SU-DHL-6 (cell line): ENCODE results near the gene PODN.

ENCODE experiments used
- H2AFZ ChIP-seq: fragments of 200-600 bp; sonication (generic); 2 replicates; pipeline ENCODE4 v1.6.1; 2014; ENCODE audit warnings: low read depth, mild to moderate bottlenecking, moderate library complexity, mixed read lengths, antibody characterized with exemption, low read length; ENCODE audit not compliant: severe bottlenecking
- H3F3A ChIP-seq: fragments of 200-600 bp; shearing (Covaris generic); 2 replicates; pipeline ENCODE4 v1.6.0; 2016; ENCODE audit warnings: antibody characterized with exemption, mild to moderate bottlenecking; ENCODE audit not compliant: insufficient read depth
- H3K27ac ChIP-seq: fragments of 200-600 bp; sonication (generic); 2 replicates; pipeline ENCODE4 v1.5.1; 2016; ENCODE audit warnings: low read depth, mild to moderate bottlenecking, low read length, moderate library complexity, mixed read lengths
- H3K27me3 ChIP-seq: fragments of 200-600 bp; sonication (generic), shearing (Covaris generic); 2 replicates; pipeline ENCODE4 v1.6.0; 2014; ENCODE audit warnings: mild to moderate bottlenecking, low read length
- H3K36me3 ChIP-seq: fragments of 200-600 bp; sonication (generic); 2 replicates; pipeline ENCODE4 v1.6.1; 2014; ENCODE audit warnings: mild to moderate bottlenecking, low read length, mixed read lengths
- H3K4me2 ChIP-seq: fragments of 300-600, 200-600 bp; shearing (Covaris generic), sonication (generic); 2 replicates; pipeline ENCODE4 v1.6.0; 2014; ENCODE audit warnings: low read length, low read depth, mild to moderate bottlenecking; ENCODE audit not compliant: poor library complexity, severe bottlenecking
- H3K4me3 ChIP-seq: fragments of 200-600 bp; sonication (generic); 2 replicates; pipeline ENCODE4 v1.5.1; 2014; ENCODE audit warnings: antibody characterized with exemption, low read length, mild to moderate bottlenecking, mixed read lengths; ENCODE audit not compliant: insufficient read depth, poor library complexity, severe bottlenecking
- H3K79me2 ChIP-seq: fragments of 200-600 bp; sonication (generic); 2 replicates; pipeline ENCODE4 v1.6.1; 2014; ENCODE audit warnings: mild to moderate bottlenecking, low read length, moderate library complexity; ENCODE audit not compliant: insufficient read depth
- H3K9ac ChIP-seq: fragments of 200-600 bp; sonication (generic); 2 replicates; pipeline ENCODE4 v1.7.0; 2014; ENCODE audit warnings: mild to moderate bottlenecking, low read length
- H3K9me2 ChIP-seq: fragments of 200-600 bp; sonication (generic); replicated peaks from 2 replicates; pipeline ENCODE4 v1.6.1; 2014; ENCODE audit warnings: low read length; ENCODE audit not compliant: insufficient read depth
- H3K9me3 ChIP-seq: fragments of 200-600 bp; sonication (generic); 2 replicates; pipeline ENCODE4 v1.6.1; 2014; ENCODE audit warnings: low read length, mixed read lengths; ENCODE audit not compliant: insufficient read depth
- H4K20me1 ChIP-seq: fragments of 200-600 bp; sonication (generic); 2 replicates; pipeline ENCODE4 v1.6.1; 2014; ENCODE audit warnings: low read depth, mild to moderate bottlenecking, antibody characterized with exemption, low read length, moderate library complexity, mixed read lengths
- EZH2phosphoT487 ChIP-seq: fragments of 200-600 bp; sonication (generic), shearing (Covaris generic); conservative IDR thresholded peaks from 2 replicates; pipeline ENCODE4 v1.6.1; 2018; ENCODE audit warnings: mild to moderate bottlenecking, antibody characterized with exemption, low read length, moderate library complexity, mixed read lengths
- TF ChIP-seq, protein P1 (sequence below): fragments of 200-600 bp; sonication (generic); IDR thresholded peaks from one replicate; pipeline ENCODE4 v1.5.1; 2017; ENCODE audit warnings: antibody characterized with exemption, mild to moderate bottlenecking, low read length, moderate library complexity; ENCODE audit not compliant: insufficient read depth, poor library complexity, severe bottlenecking

The PODN gene, protein sequence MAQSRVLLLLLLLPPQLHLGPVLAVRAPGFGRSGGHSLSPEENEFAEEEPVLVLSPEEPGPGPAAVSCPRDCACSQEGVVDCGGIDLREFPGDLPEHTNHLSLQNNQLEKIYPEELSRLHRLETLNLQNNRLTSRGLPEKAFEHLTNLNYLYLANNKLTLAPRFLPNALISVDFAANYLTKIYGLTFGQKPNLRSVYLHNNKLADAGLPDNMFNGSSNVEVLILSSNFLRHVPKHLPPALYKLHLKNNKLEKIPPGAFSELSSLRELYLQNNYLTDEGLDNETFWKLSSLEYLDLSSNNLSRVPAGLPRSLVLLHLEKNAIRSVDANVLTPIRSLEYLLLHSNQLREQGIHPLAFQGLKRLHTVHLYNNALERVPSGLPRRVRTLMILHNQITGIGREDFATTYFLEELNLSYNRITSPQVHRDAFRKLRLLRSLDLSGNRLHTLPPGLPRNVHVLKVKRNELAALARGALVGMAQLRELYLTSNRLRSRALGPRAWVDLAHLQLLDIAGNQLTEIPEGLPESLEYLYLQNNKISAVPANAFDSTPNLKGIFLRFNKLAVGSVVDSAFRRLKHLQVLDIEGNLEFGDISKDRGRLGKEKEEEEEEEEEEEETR

DNA sequence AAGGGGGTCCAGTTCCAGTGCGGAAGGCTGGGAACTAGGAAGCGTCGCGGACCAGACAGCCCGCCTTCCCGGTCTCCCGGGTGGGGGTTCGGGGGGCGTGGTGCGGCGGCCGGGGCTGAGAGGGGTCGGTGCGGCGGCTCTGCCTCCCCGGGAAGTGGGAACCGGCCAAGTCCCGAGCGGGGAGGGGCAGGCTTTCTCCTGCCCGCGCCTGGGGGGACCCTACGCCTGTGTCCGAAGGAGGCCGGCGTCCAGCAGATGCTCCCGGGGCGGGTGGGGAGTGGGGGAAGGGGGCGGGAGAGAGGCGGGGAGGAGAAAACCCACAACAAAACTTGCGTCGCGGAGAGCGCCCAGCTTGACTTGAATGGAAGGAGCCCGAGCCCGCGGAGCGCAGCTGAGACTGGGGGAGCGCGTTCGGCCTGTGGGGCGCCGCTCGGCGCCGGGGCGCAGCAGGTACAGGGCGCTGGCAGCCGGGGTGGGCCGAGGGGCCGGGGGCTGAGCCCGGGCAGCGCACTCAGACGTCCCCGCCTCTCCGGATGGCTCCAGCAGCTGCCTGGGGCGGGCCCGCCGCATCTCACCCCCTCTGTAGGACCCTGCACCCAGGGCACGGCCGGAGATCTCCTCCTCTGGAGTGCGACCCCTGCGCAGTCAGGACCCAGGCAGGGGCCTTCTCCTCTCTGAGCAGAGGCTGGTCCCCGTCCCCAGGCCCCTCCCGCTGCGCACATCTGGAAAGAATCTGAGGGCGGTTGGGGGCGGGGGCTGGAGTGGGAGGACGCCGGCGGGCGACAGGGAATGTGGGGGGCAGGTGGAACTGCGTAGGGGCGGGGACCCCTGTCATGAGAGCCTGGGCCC, at the start of gene PODN:
PODN (plus strand) TSS at position 355 of the 849 bp plus-strand sequence. CDS start 7,643 bp downstream, outside the sequence.
- Histone ChIP-seq H3K9me3 (no peaks in the 10 kb centered on the region), H3K27me3 (no peaks in the 10 kb centered on the region), H3K4me2 (no peak within 1 kb of the TSS), H3K9me2 (no peaks in the 10 kb centered on the region), H3K4me3 (no peak within 1 kb of the TSS), H3F3A (no peaks in the 10 kb centered on the region), H3K27ac (no peak within 1 kb of the TSS), H3K79me2 (no peaks in the 10 kb centered on the region), H3K9ac (no peak within 1 kb of the TSS), H4K20me1 (no peaks in the 10 kb centered on the region), H3K36me3 (no peaks in the 10 kb centered on the region), H2AFZ (no peak within 1 kb of the TSS)
- TF ChIP-seq, protein P1, sequence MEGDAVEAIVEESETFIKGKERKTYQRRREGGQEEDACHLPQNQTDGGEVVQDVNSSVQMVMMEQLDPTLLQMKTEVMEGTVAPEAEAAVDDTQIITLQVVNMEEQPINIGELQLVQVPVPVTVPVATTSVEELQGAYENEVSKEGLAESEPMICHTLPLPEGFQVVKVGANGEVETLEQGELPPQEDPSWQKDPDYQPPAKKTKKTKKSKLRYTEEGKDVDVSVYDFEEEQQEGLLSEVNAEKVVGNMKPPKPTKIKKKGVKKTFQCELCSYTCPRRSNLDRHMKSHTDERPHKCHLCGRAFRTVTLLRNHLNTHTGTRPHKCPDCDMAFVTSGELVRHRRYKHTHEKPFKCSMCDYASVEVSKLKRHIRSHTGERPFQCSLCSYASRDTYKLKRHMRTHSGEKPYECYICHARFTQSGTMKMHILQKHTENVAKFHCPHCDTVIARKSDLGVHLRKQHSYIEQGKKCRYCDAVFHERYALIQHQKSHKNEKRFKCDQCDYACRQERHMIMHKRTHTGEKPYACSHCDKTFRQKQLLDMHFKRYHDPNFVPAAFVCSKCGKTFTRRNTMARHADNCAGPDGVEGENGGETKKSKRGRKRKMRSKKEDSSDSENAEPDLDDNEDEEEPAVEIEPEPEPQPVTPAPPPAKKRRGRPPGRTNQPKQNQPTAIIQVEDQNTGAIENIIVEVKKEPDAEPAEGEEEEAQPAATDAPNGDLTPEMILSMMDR: no peak
- no peak for TF ChIP-seq EZH2phosphoT487

DNA sequence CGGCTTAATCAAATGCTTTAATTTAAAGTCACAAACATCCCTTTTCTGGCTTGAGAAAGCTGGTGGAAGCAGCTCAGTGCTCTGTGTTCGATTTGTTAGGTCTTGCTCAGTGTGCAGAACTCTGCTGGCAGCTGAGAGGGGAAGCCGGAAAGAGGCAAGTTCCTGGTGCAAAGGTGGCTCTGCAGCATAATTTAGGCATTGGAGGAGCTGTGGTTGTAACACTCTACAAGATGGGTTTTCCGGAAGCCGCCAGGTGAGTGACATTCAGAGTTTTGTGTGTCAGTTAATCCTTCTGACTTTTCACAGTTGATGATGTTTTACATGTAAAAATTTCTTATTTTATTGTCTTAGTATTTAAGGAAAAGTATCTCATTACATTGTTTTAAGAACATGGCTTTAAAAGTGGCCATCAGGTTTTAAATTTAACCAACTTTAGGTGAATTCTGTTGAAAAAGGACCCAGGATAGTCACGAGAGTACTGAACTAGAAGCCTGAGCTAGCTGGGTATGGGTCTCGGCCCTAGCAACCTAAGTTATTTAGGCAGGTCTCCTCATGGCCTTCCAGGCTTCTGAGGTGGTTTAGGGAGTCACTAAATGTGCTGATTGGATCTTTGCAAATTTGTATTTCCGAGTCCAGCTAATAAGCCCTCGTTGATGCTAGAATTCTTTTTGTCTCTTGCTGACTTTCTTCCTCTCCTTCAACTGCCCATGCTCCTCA, 47.1 kb upstream of the PODN start:
- Histone ChIP-seq H3K27ac (peak overlapping the region; percentile 40), H2AFZ (peak overlapping the region; percentile 90)

DNA sequence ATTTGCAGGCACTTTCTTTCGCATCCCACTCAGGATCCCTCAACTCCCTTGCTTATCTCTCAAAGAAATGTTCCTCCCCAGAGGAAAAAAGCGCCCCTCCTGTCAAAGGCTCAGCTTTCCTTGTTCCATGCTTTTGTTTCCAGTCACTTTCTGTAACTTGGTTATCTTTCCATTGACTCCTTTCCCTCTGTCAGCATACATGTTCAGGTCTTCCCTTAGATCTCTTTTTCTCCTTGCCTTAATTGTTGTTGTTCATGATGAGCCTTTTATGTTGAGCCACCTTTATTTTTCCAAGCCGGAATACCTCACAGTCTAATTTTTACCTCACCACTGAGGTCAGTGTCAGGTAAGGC, 46.5 kb upstream of the PODN start:
- TF ChIP-seq EZH2phosphoT487: no peak
- TF ChIP-seq, protein P1: no peak
- Histone ChIP-seq H3K79me2 (peaks cover 31% of the 10 kb centered on the region), H3K27me3 (no peaks in the 10 kb centered on the region), H3K36me3 (no peaks in the 10 kb centered on the region), H3F3A (no peaks in the 10 kb centered on the region; the same call in 1 of the 2 replicates), H3K9ac (peak overlapping the region; percentile 69), H3K4me3 (peak overlapping the region; percentile 79), H3K27ac (no peak overlapping the region; the same call in 1 of the 2 replicates), H4K20me1 (no peaks in the 10 kb centered on the region), H3K4me2 (peak overlapping the region; percentile 84), H3K9me2 (no peaks in the 10 kb centered on the region), H3K9me3 (no peaks in the 10 kb centered on the region), H2AFZ (peak overlapping the region; percentile 41)

More for the DNA sequence above, 47.1 kb upstream of the PODN start:
- H3K9me2 ChIP-seq: no peaks in the 10 kb centered on the region
- no peaks in the 10 kb centered on the region for H3K36me3 ChIP-seq
- H3K4me3 ChIP-seq: peak overlapping the region; percentile 79
- no peaks in the 10 kb centered on the region for H3K9me3 ChIP-seq
- TF ChIP-seq, protein P1: no peak
- TF ChIP-seq EZH2phosphoT487: no peak
- H3K4me2 ChIP-seq: peak overlapping the region; percentile 84
- H3F3A ChIP-seq: no peaks in the 10 kb centered on the region; the same call in 1 of the 2 replicates
- H3K27me3 ChIP-seq: no peaks in the 10 kb centered on the region
- peaks cover 28% of the 10 kb centered on the region for H3K79me2 ChIP-seq
- H3K9ac ChIP-seq: peak overlapping the region; percentile 69
- H4K20me1 ChIP-seq: no peaks in the 10 kb centered on the region
